Tracheal epithelial cell (primary cell): ENCODE data around the gene BMERB1. TPM values are rescaled to one million over a fixed set of nuclear protein-coding genes. Genes with fewer than 3 reads are reported as not detected.

Source experiments
- total RNA-seq: library from RNA; depleted of rRNA; stranded (reverse); fragments of >200 nt; gene quantifications from 2 replicates; pipeline ENCODE4 v1.2.1, GENCODE V29; 2014

The BMERB1 gene
- 4.1 and 9.8 TPM in 2 replicates for total RNA-seq

DNA sequence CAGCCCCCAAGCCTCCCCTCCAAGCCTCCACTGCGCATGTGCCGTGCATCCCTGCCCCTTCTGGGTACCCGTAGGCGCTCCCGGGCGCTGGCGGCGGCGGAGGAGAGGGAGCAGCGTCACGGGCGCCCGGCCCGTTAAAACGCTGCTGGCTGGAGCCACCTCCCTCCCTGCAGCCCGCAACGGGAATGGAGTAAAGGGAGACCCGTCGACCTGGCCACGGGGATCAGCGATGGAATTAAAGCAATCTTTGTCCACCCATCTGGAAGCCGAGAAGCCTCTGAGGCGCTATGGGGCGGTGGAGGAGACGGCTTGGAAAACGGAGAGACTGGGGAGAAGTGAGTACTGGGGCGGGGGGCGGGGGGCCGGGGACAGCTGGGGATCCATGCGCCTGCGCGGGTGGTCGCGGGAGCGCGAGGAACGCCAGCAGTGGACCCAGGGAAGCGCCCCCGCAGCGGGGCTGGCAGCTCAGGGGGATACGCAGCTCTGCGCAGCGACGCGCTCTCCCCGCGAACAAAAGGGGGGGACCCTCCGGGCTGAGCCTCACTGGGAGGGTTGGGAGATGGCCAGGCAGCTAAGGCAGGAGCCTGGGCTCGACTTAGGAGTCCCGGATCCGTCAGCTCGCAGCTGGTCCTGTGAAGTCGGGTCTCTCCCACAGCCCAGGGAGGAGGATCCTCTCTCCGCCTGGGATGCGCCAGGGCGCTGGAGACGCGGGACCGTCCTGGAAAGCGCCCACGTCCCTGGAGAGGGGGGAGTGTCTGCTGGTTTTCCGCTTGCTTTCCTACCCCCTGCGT lies at the start of gene BMERB1:
Gene BMERB1, plus strand, starts transcription at position 164 of the 791 bp plus-strand sequence. Its CDS starts 66 bp downstream, at position 230.

DNA sequence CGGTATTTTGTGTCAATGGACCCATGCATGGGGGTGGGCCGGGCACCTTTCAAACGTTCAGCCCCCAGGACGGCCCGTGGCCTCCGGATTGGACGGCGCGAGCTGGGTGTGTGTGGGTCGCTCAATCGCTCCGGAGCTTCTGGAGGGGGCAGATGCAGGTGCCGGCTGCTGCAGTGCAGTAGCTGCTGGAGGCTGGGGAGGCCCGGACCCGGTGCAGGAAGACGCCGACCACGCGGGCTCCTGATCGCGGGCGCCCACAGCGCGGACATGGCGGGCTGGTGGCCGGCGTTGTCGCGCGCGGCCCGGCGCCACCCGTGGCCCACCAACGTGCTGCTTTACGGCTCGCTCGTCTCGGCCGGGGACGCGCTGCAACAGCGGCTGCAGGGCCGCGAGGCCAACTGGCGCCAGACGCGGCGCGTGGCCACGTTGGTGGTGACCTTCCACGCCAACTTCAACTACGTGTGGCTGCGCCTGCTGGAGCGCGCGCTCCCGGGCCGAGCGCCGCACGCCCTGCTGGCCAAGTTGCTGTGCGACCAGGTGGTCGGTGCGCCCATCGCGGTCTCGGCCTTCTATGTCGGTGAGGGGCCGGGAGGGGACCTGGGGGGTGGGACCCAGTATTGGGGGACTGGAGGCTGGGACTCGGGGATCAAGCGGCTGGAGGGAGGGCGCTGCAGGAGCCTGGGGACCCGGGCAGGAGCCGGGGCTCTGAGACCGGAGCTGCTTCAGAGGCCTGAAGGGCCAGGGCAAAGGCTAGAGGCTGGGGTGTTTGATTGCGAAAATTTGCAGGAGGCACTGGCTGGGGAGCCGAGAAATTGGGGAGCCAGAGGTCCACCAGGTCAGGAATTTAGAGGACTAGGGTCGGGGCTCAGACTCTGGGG lies 38.5 kb upstream of the BMERB1 start, which contains the start of gene MPV17L:
Gene MPV17L, plus strand, starts transcription at position 124 of the 878 bp plus-strand sequence. Its CDS starts 144 bp downstream, at position 268.

Other genes starting within 250 kb of the BMERB1 start
- gene NPIPA5, start 56.3 kb upstream of the BMERB1 start, total RNA-seq: 0.24 and 3.4 TPM in 2 replicates
- 0.72 and 5.8 TPM in 2 replicates for gene MPV17L, start 38.8 kb upstream of the BMERB1 start, total RNA-seq
- 11.3 and 18.3 TPM in 2 replicates for gene MARF1, start 208.6 kb downstream of the BMERB1 start, total RNA-seq
- 71.8 TPM in 2 replicates for gene NDE1, start 215.7 kb downstream of the BMERB1 start, total RNA-seq